WTC11 (cell line): ENCODE results near the gene CHRNB1. TPM values are rescaled to one million over a fixed set of nuclear protein-coding genes. Genes with fewer than 3 reads are reported as not detected.
A peak's percentile ranks its signal among the peaks of the same experiment; 100 is the strongest.

Source experiments
- ATAC-seq: fragments of 200-7000 bp; cut with Tn5 transposase; 2 replicates; pipeline ENCODE4 v1.10.0; 2021; ENCODE audit warnings: mild to moderate bottlenecking, moderate library complexity
- CTCF ChIA-PET: fragments of 300-600 bp; sonication (Branson Sonifier 250); formaldehyde crosslinking; loops from one replicate; lab custom pipeline; 2021; ENCODE audit warnings: antibody characterized with exemption; lab: Charles Lee
- POLR2A ChIA-PET: fragments of 350-600 bp; sonication (Branson Sonifier 250); formaldehyde crosslinking; loops from one replicate; lab custom pipeline; 2021; ENCODE audit warnings: antibody characterized with exemption; lab: Charles Lee
- DNase-seq: peaks from one replicate; pipeline ENCODE4 v3.0.0; 2021; ENCODE audit warnings: low spot score
- H3K27ac Mint-ChIP-seq: 2 replicates; pipeline ENCODE4 v1.8.0; 2021; ENCODE audit warnings: mixed read lengths
- H3K27me3 Mint-ChIP-seq: 2 replicates; pipeline ENCODE4 v1.8.0; 2021; ENCODE audit warnings: low read depth, mild to moderate bottlenecking, moderate library complexity, mixed read lengths
- H3K36me3 Mint-ChIP-seq: 2 replicates; pipeline ENCODE4 v1.8.0; 2021; ENCODE audit warnings: mixed read lengths
- H3K4me1 Mint-ChIP-seq: 2 replicates; pipeline ENCODE4 v1.8.0; 2022; ENCODE audit warnings: mixed read lengths
- H3K4me3 Mint-ChIP-seq: 2 replicates; pipeline ENCODE4 v1.8.0; 2021; ENCODE audit warnings: mild to moderate bottlenecking, moderate library complexity, mixed read lengths
- H3K9me3 Mint-ChIP-seq: 2 replicates; pipeline ENCODE4 v1.8.0; 2021; ENCODE audit warnings: mixed read lengths
- ARID4B ChIP-seq: sonication (generic); formaldehyde crosslinking; IDR thresholded peaks from 2 replicates; pipeline ENCODE4 v1.8.0; 2023; ENCODE audit warnings: missing genetic modification reagents, mild to moderate bottlenecking, borderline replicate concordance
- GRHL2 ChIP-seq: fragments of 250-450 bp; sonication (Bioruptor Pico); IDR thresholded peaks from 2 replicates; pipeline ENCODE4 v1.8.0; 2022; ENCODE audit warnings: mild to moderate bottlenecking, moderate library complexity; ENCODE audit not compliant: insufficient replicate concordance, severe bottlenecking
- HMGA2 ChIP-seq: fragments of 250-450 bp; sonication (Bioruptor Pico); IDR thresholded peaks from 2 replicates; pipeline ENCODE4 v1.4.0; 2021; ENCODE audit warnings: mild to moderate bottlenecking, moderate library complexity
- HMGXB4 ChIP-seq: sonication (generic); formaldehyde crosslinking; IDR thresholded peaks from 2 replicates; pipeline ENCODE4 v1.8.1; 2023; ENCODE audit warnings: mild to moderate bottlenecking, moderate library complexity, missing genetic modification reagents
- JUN ChIP-seq: sonication (generic); formaldehyde crosslinking; IDR thresholded peaks from 2 replicates; pipeline ENCODE4 v1.8.0; 2023; ENCODE audit warnings: mild to moderate bottlenecking, missing genetic modification reagents
- NFATC4 ChIP-seq: fragments of 250-450 bp; sonication (Bioruptor Pico); IDR thresholded peaks from 2 replicates; pipeline ENCODE4 v1.9.0; 2021; ENCODE audit warnings: mild to moderate bottlenecking
- NR3C1 ChIP-seq: sonication (generic); formaldehyde crosslinking; conservative IDR thresholded peaks from 2 replicates; pipeline ENCODE4 v1.8.1; 2023; ENCODE audit warnings: low read depth, mild to moderate bottlenecking, missing genetic modification reagents
- SP1 ChIP-seq: sonication (generic); formaldehyde crosslinking; conservative IDR thresholded peaks from 2 replicates; pipeline ENCODE4 v1.8.1; 2022; ENCODE audit warnings: missing genetic modification reagents
- STAT6 ChIP-seq: sonication (generic); formaldehyde crosslinking; conservative IDR thresholded peaks from 2 replicates; pipeline ENCODE4 v1.8.1; 2023; ENCODE audit warnings: mild to moderate bottlenecking, low read depth, missing genetic modification reagents, moderate library complexity
- TEAD1 ChIP-seq: sonication (generic); formaldehyde crosslinking; IDR thresholded peaks from 2 replicates; pipeline ENCODE4 v1.8.0; 2022; ENCODE audit warnings: mild to moderate bottlenecking, missing genetic modification reagents
- ZNF263 ChIP-seq: sonication (generic); formaldehyde crosslinking; IDR thresholded peaks from 2 replicates; pipeline ENCODE4 v1.8.1; 2022; ENCODE audit warnings: low read depth, mild to moderate bottlenecking, moderate library complexity, missing genetic modification reagents
- total RNA-seq: library from RNA; stranded (reverse); gene quantifications from 3 replicates; pipeline ENCODE4 v1.2.3, GENCODE V29; 2021
- TF ChIP-seq, protein P1 (sequence below): sonication (generic); formaldehyde crosslinking; IDR thresholded peaks from 2 replicates; pipeline ENCODE4 v1.8.0; 2023; ENCODE audit warnings: mild to moderate bottlenecking, missing genetic modification reagents
- TF ChIP-seq, protein P2 (sequence below): sonication (generic); formaldehyde crosslinking; IDR thresholded peaks from 2 replicates; pipeline ENCODE4 v1.8.1; 2022; ENCODE audit warnings: low read depth, mild to moderate bottlenecking, moderate library complexity, missing genetic modification reagents, borderline replicate concordance
- TF ChIP-seq, protein P3 (sequence below): sonication (generic); formaldehyde crosslinking; IDR thresholded peaks from 2 replicates; pipeline ENCODE4 v1.8.0; 2022; ENCODE audit warnings: mild to moderate bottlenecking, missing genetic modification reagents

Gene CHRNB1
- total RNA-seq, 1 experiment from 2014 or later, result 16.0 TPM

GRCh38 chr17:7478276-7479212 lies 33.7 kb downstream of the CHRNB1 start:
- no peaks in the 10 kb centered on the region for H3K36me3 Mint-ChIP-seq
- ATAC-seq (peak; percentile 17), DNase-seq (peak; percentile 51)
- peak overlapping the region; percentile 80 for H3K4me3 Mint-ChIP-seq
- no peaks in the 10 kb centered on the region for H3K27me3 Mint-ChIP-seq
- H3K9me3 Mint-ChIP-seq, result no peaks in the 10 kb centered on the region
- ChIA-PET CTCF (interaction anchor here (1.0 to 5.3 kb wide), 7 partner anchors 11 to 82 kb away, joined by 3 to 27 read pairs (median 5); partner anchors contain the start of genes FGF11 and TMEM102), POLR2A (interaction anchor here (0.6 to 2.6 kb wide), 7 partner anchors 33 to 414 kb away, joined by 3 to 13 read pairs (median 5); partner anchors contain the start of gene CHRNB1)
- TF ChIP-seq, protein P1, sequence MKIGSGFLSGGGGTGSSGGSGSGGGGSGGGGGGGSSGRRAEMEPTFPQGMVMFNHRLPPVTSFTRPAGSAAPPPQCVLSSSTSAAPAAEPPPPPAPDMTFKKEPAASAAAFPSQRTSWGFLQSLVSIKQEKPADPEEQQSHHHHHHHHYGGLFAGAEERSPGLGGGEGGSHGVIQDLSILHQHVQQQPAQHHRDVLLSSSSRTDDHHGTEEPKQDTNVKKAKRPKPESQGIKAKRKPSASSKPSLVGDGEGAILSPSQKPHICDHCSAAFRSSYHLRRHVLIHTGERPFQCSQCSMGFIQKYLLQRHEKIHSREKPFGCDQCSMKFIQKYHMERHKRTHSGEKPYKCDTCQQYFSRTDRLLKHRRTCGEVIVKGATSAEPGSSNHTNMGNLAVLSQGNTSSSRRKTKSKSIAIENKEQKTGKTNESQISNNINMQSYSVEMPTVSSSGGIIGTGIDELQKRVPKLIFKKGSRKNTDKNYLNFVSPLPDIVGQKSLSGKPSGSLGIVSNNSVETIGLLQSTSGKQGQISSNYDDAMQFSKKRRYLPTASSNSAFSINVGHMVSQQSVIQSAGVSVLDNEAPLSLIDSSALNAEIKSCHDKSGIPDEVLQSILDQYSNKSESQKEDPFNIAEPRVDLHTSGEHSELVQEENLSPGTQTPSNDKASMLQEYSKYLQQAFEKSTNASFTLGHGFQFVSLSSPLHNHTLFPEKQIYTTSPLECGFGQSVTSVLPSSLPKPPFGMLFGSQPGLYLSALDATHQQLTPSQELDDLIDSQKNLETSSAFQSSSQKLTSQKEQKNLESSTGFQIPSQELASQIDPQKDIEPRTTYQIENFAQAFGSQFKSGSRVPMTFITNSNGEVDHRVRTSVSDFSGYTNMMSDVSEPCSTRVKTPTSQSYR (CRISPR knock-in tag), result peak; percentile 40; the same call in 1 of the 2 replicates
- TF ChIP-seq, protein P2, sequence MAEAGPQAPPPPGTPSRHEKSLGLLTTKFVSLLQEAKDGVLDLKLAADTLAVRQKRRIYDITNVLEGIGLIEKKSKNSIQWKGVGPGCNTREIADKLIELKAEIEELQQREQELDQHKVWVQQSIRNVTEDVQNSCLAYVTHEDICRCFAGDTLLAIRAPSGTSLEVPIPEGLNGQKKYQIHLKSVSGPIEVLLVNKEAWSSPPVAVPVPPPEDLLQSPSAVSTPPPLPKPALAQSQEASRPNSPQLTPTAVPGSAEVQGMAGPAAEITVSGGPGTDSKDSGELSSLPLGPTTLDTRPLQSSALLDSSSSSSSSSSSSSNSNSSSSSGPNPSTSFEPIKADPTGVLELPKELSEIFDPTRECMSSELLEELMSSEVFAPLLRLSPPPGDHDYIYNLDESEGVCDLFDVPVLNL (CRISPR knock-in tag), result 0 out of 2 replicates have a peak, but pooled peaks have one; percentile 4
- TF ChIP-seq STAT6 (CRISPR knock-in tag), result no peak
- peaks cover 55% of the 10 kb centered on the region for H3K4me1 Mint-ChIP-seq
- peak overlapping the region; percentile 66 for H3K27ac Mint-ChIP-seq

DNA sequence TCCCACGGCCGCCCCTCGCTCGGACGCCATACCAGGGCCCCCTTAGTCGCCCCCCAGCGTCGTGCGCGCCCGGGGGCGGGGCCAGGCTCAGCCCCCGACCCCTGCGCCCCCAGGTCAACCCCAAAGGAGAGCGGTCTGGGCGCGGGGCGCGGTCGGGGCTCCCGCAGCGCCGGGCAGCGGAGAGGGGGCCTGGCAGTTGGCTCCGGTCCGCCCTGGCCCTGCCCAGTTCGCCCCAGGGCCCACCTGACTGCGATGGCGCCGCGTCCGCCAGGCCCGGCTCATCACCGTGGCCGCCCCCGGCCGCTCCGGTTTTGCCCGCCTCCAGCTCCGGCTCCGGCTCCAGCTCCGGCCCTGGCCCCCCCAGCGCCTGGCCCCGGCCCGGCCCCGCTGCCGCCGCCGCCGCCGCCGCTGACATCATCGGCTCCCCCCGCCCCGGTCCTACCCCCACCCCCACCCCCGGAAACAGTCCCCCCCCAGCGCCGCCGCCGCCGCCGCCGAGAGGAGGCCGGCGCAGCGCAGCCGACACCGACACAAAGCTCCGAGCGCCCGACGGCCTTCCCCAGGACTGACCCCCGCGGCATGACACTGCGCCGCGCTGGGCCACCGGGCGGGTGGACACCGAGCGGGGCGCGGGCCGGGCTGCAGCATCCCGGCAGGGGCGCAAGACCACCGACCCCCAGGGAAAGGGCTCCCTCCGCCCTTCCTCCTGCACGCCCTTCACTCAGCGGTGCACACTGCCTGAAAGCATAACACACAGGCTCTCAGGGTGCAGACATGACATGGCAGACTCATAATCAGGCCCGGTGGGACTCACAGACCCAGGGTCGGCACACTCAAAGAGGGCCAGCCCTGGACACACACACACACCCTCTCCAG lies 34.6 kb downstream of the CHRNB1 start, which contains the start of gene ZBTB4:
Gene ZBTB4, minus strand, starts transcription at position 419 of the 876 bp plus-strand sequence. CDS start 12,830 bp downstream, outside the sequence.
- Mint-ChIP-seq H3K36me3 (no peaks in the 10 kb centered on the region), H3K27ac (peak within 1 kb of the TSS; percentile 83), H3K4me3 (peak within 1 kb of the TSS; percentile 89), H3K27me3 (no peaks in the 10 kb centered on the region), H3K9me3 (no peaks in the 10 kb centered on the region), H3K4me1 (peaks cover 57% of the 10 kb centered on the region)
- ATAC-seq (peak; percentile 5), DNase-seq (peak; percentile 56)
- ChIA-PET POLR2A (interaction anchor here (0.5 to 2.6 kb wide), 9 partner anchors 18 to 147 kb away, joined by 3 to 13 read pairs (median 4); partner anchors contain the start of gene CHRNB1), CTCF (interaction anchor here (1.0 to 5.3 kb wide), 7 partner anchors 12 to 81 kb away, joined by 3 to 27 read pairs (median 5); partner anchors contain the start of genes FGF11, TMEM102 and TMEM256)
- TF ChIP-seq JUN (CRISPR knock-in tag), result no peak
- TF ChIP-seq NFATC4 (CRISPR knock-in tag), result no peak
- TF ChIP-seq SP1 (CRISPR knock-in tag), result 0 out of 2 replicates have a peak, but pooled peaks have one; percentile 35
- no peak for TF ChIP-seq NR3C1
- no peak for TF ChIP-seq HMGA2 (CRISPR knock-in tag)
- TF ChIP-seq TEAD1 (CRISPR knock-in tag), result no peak
- TF ChIP-seq, protein P3, sequence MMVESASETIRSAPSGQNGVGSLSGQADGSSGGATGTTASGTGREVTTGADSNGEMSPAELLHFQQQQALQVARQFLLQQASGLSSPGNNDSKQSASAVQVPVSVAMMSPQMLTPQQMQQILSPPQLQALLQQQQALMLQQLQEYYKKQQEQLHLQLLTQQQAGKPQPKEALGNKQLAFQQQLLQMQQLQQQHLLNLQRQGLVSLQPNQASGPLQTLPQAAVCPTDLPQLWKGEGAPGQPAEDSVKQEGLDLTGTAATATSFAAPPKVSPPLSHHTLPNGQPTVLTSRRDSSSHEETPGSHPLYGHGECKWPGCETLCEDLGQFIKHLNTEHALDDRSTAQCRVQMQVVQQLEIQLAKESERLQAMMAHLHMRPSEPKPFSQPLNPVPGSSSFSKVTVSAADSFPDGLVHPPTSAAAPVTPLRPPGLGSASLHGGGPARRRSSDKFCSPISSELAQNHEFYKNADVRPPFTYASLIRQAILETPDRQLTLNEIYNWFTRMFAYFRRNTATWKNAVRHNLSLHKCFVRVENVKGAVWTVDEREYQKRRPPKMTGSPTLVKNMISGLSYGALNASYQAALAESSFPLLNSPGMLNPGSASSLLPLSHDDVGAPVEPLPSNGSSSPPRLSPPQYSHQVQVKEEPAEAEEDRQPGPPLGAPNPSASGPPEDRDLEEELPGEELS (CRISPR knock-in tag), result no peak
- no peak for TF ChIP-seq HMGXB4 (CRISPR knock-in tag)
- TF ChIP-seq ARID4B (CRISPR knock-in tag), result no peak
- no peak for TF ChIP-seq GRHL2 (CRISPR knock-in tag)
- TF ChIP-seq ZNF263 (CRISPR knock-in tag), result no peak
